GM12878 (cell line): Measurements from ENCODE around the gene TICRR. TPM values are rescaled to one million over a fixed set of nuclear protein-coding genes. Genes with fewer than 3 reads are reported as not detected.

Experiments used
- ATAC-seq: fragments of 200-7000 bp; cut with Tn5 transposase; 3 replicates; pipeline ENCODE4 v1.9.1; 2020; ENCODE audit warnings: mild to moderate bottlenecking, moderate library complexity
- BruUV-seq: library from RNA; stranded (reverse); fragments of 400-500 nt; replicated peaks from 2 replicates; lab custom pipeline; 2021; lab: Mats Ljungman, UMichigan
- CTCF ChIA-PET: fragments of 300-600 bp; sonication (Branson Sonifier 250); formaldehyde crosslinking; extraction: SDS; loops from one replicate; lab custom pipeline; 2021; ENCODE audit warnings: inconsistent platforms; lab: Yijun Ruan, JAX
- POLR2A ChIA-PET: fragments of 350-600 bp; formaldehyde crosslinking; extraction: SDS; loops from one replicate; lab custom pipeline; 2021; ENCODE audit warnings: inconsistent platforms; lab: Charles Lee
- RAD21 ChIA-PET: fragments of 300-600 bp; sonication (Branson Sonifier 250); formaldehyde crosslinking; loops from one replicate; lab custom pipeline; 2023; ENCODE audit warnings: antibody characterized with exemption; ENCODE audit not compliant: unreplicated experiment; lab: Charles Lee
- SMC1A ChIA-PET: fragments of 300-600 bp; sonication (Branson Sonifier 250); formaldehyde crosslinking; loops from one replicate; lab custom pipeline; 2023; ENCODE audit not compliant: unreplicated experiment, uncharacterized antibody; lab: Charles Lee
- DNase-seq: peaks from one replicate; pipeline ENCODE4 v3.0.0-alpha.2; 2011; ENCODE audit warnings: low read depth, low spot score
- FAIRE-seq: peaks from 3 replicates; lab custom pipeline; 2011; peaks lifted over from hg19 to GRCh38; lab: Jason Lieb, UNC
- H2AFZ ChIP-seq: 2 replicates; pipeline ENCODE4 v1.6.0; 2011; ENCODE audit warnings: low read depth, low read length, control low read depth; ENCODE audit not compliant: control insufficient read depth
- H3K27ac ChIP-seq: 2 replicates; pipeline ENCODE4 v1.5.1; 2011; ENCODE audit warnings: control low read depth; ENCODE audit not compliant: control insufficient read depth, insufficient read depth
- H3K27me3 ChIP-seq, 2 experiments: replicated peaks in 1 of 2; 2 replicates each; pipeline versions ENCODE4 v1.6.0 to v1.6.1; 2011; ENCODE audit warnings: low read length in 1 of 2; ENCODE audit not compliant: control insufficient read depth in 2 of 2, insufficient read depth in 2 of 2
- H3K36me3 ChIP-seq, 2 experiments: 2 replicates each; pipeline ENCODE4 v1.5.1; 2011; ENCODE audit warnings: low read length in 1 of 2; ENCODE audit not compliant: control insufficient read depth in 2 of 2, insufficient read depth in 2 of 2
- H3K4me1 ChIP-seq: 2 replicates; pipeline ENCODE4 v1.6.1; 2011; ENCODE audit warnings: mild to moderate bottlenecking, low read length, moderate library complexity, mixed read lengths; ENCODE audit not compliant: control insufficient read depth, insufficient read depth
- H3K4me2 ChIP-seq: 2 replicates; pipeline ENCODE4 v1.6.0; 2011; ENCODE audit warnings: control low read depth; ENCODE audit not compliant: control insufficient read depth, insufficient read depth
- H3K4me3 ChIP-seq: fragments of 200-600 bp; sonication (generic); 2 replicates; pipeline ENCODE4 v1.5.1; 2016
- H3K79me2 ChIP-seq: 2 replicates; pipeline ENCODE4 v1.6.0; 2011; ENCODE audit warnings: low read length; ENCODE audit not compliant: control insufficient read depth, insufficient read depth
- H3K9ac ChIP-seq: 2 replicates; pipeline ENCODE4 v1.8.0; 2011; ENCODE audit warnings: low read length, control low read depth, mixed read lengths; ENCODE audit not compliant: control insufficient read depth, insufficient read depth
- H3K9me3 ChIP-seq: replicated peaks from 3 replicates; pipeline ENCODE4 v1.5.1; 2011; ENCODE audit warnings: mild to moderate bottlenecking, low read length; ENCODE audit not compliant: control insufficient read depth, insufficient read depth
- H4K20me1 ChIP-seq: 2 replicates; pipeline ENCODE4 v1.6.0; 2011; ENCODE audit not compliant: control insufficient read depth, insufficient read depth
- DPF2 ChIP-seq: fragments of 450-650 bp; IDR thresholded peaks from 2 replicates; pipeline ENCODE4 v1.6.1; 2017; ENCODE audit warnings: mild to moderate bottlenecking
- EP300 ChIP-seq, 2 experiments: fragments of 150-350 bp in 1 of 2; IDR thresholded peaks; 2 replicates each; pipeline ENCODE4 v1.6.1; 2011 to 2012; ENCODE audit warnings: low read depth in 2 of 2, low read length in 2 of 2, borderline replicate concordance in 1 of 2, improper control_type of control experiment in 1 of 2, inconsistent platforms in 1 of 2; ENCODE audit not compliant: control insufficient read depth in 1 of 2
- IKZF1 ChIP-seq: fragments of 450-650 bp; conservative IDR thresholded peaks from 2 replicates; pipeline ENCODE4 v1.6.1; 2017; ENCODE audit warnings: antibody characterized with exemption, mild to moderate bottlenecking
- NR2C2 ChIP-seq: IDR thresholded peaks from 2 replicates; pipeline ENCODE4 v1.6.1; 2011; ENCODE audit warnings: borderline replicate concordance, low read depth; ENCODE audit not compliant: control insufficient read depth, insufficient read length
- NR2F1 ChIP-seq: fragments of 450-650 bp; conservative IDR thresholded peaks from 2 replicates; pipeline ENCODE4 v1.6.1; 2017; ENCODE audit warnings: mild to moderate bottlenecking
- PAX5 ChIP-seq: IDR thresholded peaks from 2 replicates; pipeline ENCODE4 v1.6.1; 2011; ENCODE audit warnings: low read depth, low read length, borderline replicate concordance
- RAD51 ChIP-seq: fragments of 450-650 bp; IDR thresholded peaks from 2 replicates; pipeline ENCODE4 v1.6.1; 2016; ENCODE audit warnings: moderate library complexity, mild to moderate bottlenecking, inconsistent platforms
- RUNX3 ChIP-seq: IDR thresholded peaks from 2 replicates; pipeline ENCODE4 v1.6.1; 2012; ENCODE audit warnings: low read length, inconsistent platforms
- SRF ChIP-seq, 2 experiments: IDR thresholded peaks; 2 replicates each; pipeline ENCODE4 v1.6.1; 2011; ENCODE audit warnings: low read depth in 2 of 2, low read length in 2 of 2, mild to moderate bottlenecking in 1 of 2, moderate library complexity in 1 of 2
- SUZ12 ChIP-seq: fragments of 200-600 bp; sonication (generic); IDR thresholded peaks from one replicate; pipeline ENCODE4 v1.6.1; 2018; ENCODE audit warnings: antibody characterized with exemption, mild to moderate bottlenecking; ENCODE audit not compliant: unreplicated experiment
- TCF12 ChIP-seq: IDR thresholded peaks from 2 replicates; pipeline ENCODE4 v1.6.1; 2011; ENCODE audit warnings: low read depth, mild to moderate bottlenecking, low read length
- YBX1 ChIP-seq: fragments of 450-650 bp; IDR thresholded peaks from 2 replicates; pipeline ENCODE4 v1.6.1; 2016; ENCODE audit warnings: antibody characterized with exemption
- ZSCAN29 ChIP-seq: fragments of 450-650 bp; IDR thresholded peaks from 2 replicates; pipeline ENCODE4 v1.6.1; 2017; ENCODE audit warnings: mild to moderate bottlenecking, moderate library complexity
- WGBS: methylation state at CpG from one replicate; pipeline ENCODE4 v1.1.6; 2016; ENCODE audit warnings: low lambda C conversion rate; ENCODE audit not compliant: insufficient replicate concordance, insufficient coverage; ENCODE audit errors: missing lambda C conversion rate; 5-methylcytosine and 5-hydroxymethylcytosine counted together
- in situ Hi-C: fragments of 300-500 bp; cut with MboI; formaldehyde crosslinking; loops from 9 replicates; pipeline ENCODE4 v1.14.3; 2018; ENCODE audit warnings: mixed read lengths
- intact Hi-C: fragments of 100-400 bp; cut with micrococcal nuclease; formaldehyde crosslinking; loops from one replicate; pipeline ENCODE4 v1.14.2; 2022; ENCODE audit not compliant: unreplicated experiment
- polyA plus RNA-seq, 11 experiments: library from polyadenylated mRNA; depleted of rRNA in 4 of 11; unstranded in 6 of 11; stranded (reverse) in 5 of 11; fragments of >200 nt; fragmentation: Nextera tagmentation in 4 of 11; fragmentation: Illumina TruSeq in 1 of 11; extraction: Ambion mirVana in 4 of 11; extraction: Trizol in 1 of 11; gene quantifications; 1 replicate in 1 of 11; 2 replicates in 10 of 11; pipeline versions ENCODE4 v1.2.1 to v1.2.3, GENCODE V29; 2011 to 2016; ENCODE audit warnings: inconsistent platforms in 2 of 11, missing spikeins in 2 of 11, low read depth in 1 of 11
- total RNA-seq, 4 experiments: library from RNA; depleted of rRNA in 3 of 4; stranded (reverse); fragments of >200 nt in 3 of 4; fragmentation: Illumina TruSeq in 1 of 4; extraction: Trizol in 1 of 4; gene quantifications; 2 replicates each; pipeline versions ENCODE4 v1.2.1 to v1.2.3, GENCODE V29; 2013 to 2021
- TF ChIP-seq, protein P1 (sequence below): IDR thresholded peaks from 2 replicates; pipeline ENCODE4 v1.6.1; 2011; ENCODE audit warnings: mild to moderate bottlenecking, low read depth, low read length, moderate library complexity; ENCODE audit not compliant: insufficient replicate concordance

The TICRR gene
- total and polyA plus RNA-seq, 10 of the 15 experiments (the other 5 are each of a cell fraction or from before 2014, with no cell fraction given): 0.58 to 21.5 (median 11.5) TPM

DNA sequence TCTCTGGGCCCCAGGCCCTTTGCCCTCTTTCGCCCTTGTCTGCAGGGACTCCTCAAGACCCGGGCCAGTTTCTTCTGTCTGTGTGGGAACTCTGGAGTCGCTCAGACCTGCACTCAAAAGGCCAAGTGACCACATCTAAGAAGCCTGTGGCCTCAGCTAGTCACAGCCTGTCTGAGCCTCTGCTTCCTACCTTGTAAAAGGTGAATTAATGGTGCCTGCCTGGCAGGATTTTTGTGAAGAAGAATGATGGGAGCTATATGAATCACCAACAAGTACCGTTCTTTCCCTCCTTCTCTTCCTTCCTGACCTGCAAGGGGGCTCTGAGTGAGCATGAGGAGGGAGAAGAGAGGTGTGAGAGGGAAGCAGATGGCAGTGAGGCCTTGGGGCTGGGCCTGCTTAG is 96.4 kb downstream of the TICRR start:
- ChIA-PET POLR2A (no interaction called here), SMC1A (no interaction called here), CTCF (no interaction called here), RAD21 (interaction anchor here (1.5 kb wide), 1 partner anchor 203 kb away, joined by 4 read pairs; no protein-coding TSS in a partner anchor)
- BruUV-seq: no TSS peak
- Histone ChIP-seq H3K79me2 (no peaks in the 10 kb centered on the region), H3K4me1 (no peaks in the 10 kb centered on the region), H3K36me3 (no peaks in the 10 kb centered on the region), H2AFZ (no peak overlapping the region), H3K27me3 (no peaks in the 10 kb centered on the region), H4K20me1 (no peaks in the 10 kb centered on the region), H3K9me3 (no peaks in the 10 kb centered on the region), H3K27ac (no peak overlapping the region), H3K4me2 (no peak overlapping the region), H3K9ac (no peak overlapping the region), H3K4me3 (no peak overlapping the region)
- WGBS: 0% methylated on average over 3 of the region's 4 CpGs
- FAIRE-seq: no peak
- intact Hi-C loops: no loop called here
- no peak for DNase-seq
- ATAC-seq: no peak
- in situ Hi-C loops: no loop called here
- TF ChIP-seq, protein P1, sequence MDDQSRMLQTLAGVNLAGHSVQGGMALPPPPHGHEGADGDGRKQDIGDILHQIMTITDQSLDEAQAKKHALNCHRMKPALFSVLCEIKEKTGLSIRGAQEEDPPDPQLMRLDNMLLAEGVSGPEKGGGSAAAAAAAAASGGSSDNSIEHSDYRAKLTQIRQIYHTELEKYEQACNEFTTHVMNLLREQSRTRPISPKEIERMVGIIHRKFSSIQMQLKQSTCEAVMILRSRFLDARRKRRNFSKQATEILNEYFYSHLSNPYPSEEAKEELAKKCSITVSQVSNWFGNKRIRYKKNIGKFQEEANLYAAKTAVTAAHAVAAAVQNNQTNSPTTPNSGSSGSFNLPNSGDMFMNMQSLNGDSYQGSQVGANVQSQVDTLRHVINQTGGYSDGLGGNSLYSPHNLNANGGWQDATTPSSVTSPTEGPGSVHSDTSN: no peak
- TF ChIP-seq RUNX3: no peak
- TF ChIP-seq SUZ12: no peak
- no peak for TF ChIP-seq PAX5
- no peak for TF ChIP-seq ZSCAN29
- TF ChIP-seq TCF12: no peak
- TF ChIP-seq EP300 (IDR thresholded peaks at IDR 0.05; ENCODE audit: borderline replicate concordance in 1 of 2, control insufficient read depth in 1 of 2, low read depth in 2 of 2, low read length in 2 of 2): no peak
- no peak for TF ChIP-seq YBX1
- TF ChIP-seq NR2C2: no peak
- no peak for TF ChIP-seq DPF2
- no peak for TF ChIP-seq NR2F1
- TF ChIP-seq SRF (IDR thresholded peaks at IDR 0.05; ENCODE audit: low read depth in 2 of 2, low read length in 2 of 2): no peak
- TF ChIP-seq RAD51: no peak
- TF ChIP-seq IKZF1: no peak
